HG02571 (cell line): Measurements from ENCODE around the gene PTPRQ.
"Not testable (repeated sequence)": the region's sequence is repeated elsewhere in the genome, so short reads cannot be mapped to it uniquely, and the experiment has no call there.

Experiments used
- ATAC-seq: cut with Tn5 transposase; IDR thresholded peaks from one replicate; pipeline ENCODE4 v1.9.1; 2021; ENCODE audit warnings: mild to moderate bottlenecking, moderate library complexity; ENCODE audit not compliant: unreplicated experiment

The PTPRQ gene

DNA sequence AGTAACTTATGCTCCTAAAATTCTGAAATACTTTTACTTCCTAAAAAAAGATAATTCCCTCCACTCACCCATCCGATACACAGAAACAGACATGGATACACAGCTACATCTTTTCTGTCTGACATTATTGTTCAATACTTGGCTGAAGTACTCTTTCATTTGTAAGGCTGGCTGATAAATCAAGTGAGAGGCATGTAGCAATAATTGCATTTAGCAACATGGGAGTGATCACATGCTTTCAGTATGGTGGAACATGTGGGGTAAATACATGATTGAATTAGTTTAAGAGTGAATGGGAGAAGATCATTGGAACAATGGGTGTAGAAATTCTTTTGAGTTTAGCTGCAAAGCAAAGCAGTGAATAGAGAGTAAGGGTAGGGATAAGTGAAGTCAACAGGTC, 25.6 kb downstream of the PTPRQ start:
- no peak for ATAC-seq

- no peak for ATAC-seq
Measured at GRCh38 chr12:80470403-80470802, 26.4 kb downstream of the PTPRQ start.

GRCh38 chr12:80472236-80472635, 28.2 kb downstream of the PTPRQ start:
- no peak for ATAC-seq

DNA sequence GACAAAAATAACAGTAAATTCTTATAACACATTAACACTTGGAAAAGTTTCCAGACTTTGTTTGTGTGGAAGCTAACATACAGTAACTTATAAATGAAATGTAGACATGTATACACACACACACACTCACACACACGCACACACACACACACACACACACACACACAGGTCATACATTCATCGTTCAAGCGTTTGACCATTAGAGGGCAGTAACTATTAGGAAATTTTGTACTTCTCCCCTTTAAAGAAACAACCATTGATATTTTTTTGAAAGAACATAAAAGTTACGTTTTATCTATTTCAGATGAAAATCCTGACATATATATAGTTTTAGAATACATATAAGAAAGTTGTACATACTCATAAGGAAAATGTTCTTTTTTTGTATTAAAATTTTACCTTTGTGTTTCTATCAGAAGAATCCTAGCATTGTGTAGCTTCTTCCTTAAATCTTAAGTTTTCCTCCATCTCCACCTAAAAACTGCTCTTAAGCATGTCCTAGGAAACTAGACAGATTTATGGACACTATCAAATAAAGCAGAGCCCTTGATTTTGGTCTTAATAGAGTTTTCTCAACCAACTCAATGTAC, 29.0 kb downstream of the PTPRQ start:
- peak; percentile 61 for ATAC-seq

DNA sequence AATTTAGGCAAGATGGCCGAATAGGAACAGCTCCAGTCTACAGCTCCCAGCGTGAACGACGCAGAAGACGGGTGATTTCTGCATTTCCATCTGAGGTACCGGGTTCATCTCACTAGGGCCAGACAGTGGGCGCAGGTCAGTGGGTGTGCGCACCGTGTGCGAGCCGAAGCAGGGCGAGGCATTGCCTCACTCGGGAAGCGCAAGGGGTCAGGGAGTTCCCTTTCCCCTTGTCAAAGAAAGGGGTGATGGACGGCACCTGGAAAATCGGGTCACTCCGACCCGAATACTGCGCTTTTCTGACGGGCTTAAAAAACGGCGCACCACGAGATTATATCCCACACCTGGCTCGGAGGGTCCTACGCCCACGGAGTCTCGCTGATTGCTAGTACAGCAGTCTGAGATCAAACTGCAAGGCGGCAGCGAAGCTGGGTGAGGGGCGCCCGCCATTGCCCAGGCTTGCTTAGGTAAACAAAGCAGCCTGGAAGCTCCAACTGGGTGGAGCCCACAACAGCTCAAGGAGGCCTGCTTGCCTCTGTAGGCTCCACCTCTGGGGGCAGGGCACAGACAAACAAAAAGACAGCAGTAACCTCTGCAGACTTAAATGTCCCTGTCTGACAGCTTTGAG, 33.6 kb downstream of the PTPRQ start:
- not testable (repeated sequence) for ATAC-seq

- ATAC-seq = no peak
Measured at GRCh38 chr12:80484746-80485145, 40.7 kb downstream of the PTPRQ start.

DNA sequence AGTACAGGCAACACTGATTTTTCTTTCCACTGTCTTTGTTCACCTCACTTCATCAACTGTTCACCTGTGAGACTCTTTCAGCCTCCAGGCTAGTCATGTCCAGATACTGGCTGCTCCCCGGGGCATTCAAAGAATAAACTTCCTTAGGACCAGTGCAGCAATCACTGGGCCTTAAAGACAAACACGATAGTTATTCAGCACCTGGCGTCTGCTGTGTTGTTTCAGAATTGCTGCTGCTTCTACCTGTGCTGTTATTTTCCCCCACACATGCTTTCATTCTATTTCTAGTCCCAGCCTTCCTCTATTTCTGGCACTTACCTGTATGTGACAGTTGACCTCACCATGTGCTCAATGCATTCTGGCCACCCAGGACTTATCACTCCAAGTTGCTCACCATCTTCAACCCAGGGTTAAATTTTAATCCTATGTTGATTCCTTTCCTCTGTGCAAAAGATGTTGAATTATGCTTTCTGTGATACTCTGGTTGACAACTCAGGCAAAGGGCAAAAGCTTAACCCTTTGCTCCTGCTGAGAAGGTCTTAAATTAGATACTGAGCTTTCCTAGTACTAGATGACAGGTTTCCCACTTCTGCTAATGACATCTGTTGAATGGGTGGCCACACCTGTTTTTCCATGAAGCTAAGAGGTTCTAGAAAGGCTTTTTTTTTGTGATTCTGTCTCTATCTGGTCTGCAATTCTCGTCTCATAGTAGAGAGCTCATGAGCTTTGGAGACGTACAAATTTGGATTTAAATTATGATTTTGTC, 41.4 kb downstream of the PTPRQ start:
- ATAC-seq = peak; percentile 64

DNA sequence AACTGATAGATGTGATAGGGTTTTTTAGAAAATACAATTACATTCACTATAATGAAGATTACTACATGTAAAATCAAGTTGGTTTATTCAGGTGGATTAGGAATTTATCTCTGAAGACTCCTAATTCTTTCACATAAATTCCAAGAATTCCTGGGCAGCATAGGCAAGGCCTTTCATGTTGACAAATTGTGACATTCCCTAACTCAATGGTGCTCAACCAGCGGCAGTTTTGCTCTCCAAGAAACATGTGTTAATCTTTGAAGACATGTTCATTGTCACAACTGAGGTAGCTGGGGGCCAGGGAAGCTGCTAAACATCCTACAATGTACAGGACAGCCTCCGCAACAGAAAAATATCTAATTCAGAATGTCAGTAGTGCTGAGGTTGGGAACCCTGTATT, 46.3 kb downstream of the PTPRQ start:
- no peak for ATAC-seq

DNA sequence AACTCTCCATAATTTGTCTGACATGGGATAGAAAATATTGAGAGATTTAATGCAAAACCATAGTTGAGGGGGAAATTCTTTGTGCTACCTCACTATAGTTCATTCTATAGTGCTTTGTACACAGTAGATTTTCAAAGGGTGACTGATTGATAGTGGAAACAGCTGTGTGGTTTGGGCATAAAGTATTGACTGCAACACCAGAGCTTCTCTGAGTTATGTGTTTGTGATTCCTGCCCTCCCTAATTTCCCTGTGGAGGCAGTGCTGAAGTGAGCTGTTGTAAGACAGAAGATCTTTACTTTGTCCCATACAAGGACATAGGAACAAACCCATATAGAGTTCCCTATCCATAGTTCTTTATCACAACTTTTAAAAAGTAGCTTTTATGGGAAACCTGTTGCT, 47.1 kb downstream of the PTPRQ start:
- ATAC-seq = no peak

DNA sequence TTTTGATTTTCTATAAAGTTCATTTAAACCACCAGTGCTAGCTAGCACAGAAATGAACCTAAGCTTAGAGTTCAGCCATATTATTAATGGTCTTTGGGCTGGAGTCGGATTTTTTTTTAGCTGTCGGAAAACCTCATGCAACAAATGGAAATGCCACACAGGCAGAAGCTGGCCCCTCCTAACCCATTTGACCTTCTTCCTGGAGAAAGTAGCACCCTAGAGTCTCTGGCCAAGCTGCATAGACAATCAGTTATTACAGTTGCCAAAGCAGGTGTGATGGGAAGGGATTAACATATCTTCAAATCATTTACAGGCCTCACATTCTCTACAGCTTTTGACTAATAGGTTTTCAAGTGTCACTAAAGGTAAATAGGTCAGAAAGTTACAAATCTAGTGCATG, 49.4 kb downstream of the PTPRQ start:
- no peak for ATAC-seq

GRCh38 chr12:80494836-80495235, 50.8 kb downstream of the PTPRQ start:
- no peak for ATAC-seq

GRCh38 chr12:80498059-80498728, 54.2 kb downstream of the PTPRQ start:
- ATAC-seq = no peak

GRCh38 chr12:80504389-80505163, 60.5 kb downstream of the PTPRQ start:
- peak; percentile 59 for ATAC-seq

DNA sequence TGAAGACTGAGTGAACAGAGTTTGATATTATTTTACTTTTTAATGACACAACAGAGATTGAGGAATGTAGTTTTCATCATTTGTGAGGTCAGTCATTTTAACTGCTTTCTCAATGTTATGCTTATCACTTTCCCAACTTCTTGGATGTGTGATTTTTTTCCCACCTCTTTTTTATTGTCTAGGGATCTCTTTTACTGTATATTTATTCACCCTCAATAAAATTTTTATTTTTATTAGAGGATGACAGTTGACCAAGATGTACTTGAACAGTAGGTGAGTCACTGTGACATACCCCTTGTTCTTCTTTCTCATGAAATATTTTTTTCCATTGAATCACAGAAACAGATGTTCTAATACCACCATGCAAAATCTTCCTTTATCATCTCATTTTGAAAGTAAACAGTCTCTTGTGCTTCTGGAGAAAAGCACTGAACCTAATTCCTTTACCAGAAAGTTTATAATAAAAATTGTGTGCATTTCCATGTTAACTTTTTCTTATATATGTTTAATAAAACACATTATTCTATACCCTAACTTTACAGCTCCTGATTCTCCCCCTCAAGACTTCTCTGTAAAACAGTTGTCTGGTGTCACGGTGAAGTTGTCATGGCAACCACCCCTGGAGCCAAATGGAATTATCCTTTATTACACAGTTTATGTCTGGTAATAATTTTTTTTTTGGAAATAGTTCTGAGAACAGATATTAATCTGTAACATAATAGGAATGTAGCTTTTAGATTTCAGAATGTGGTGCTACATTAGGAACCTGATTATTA, 65.9 kb downstream of the PTPRQ start:
- no peak for ATAC-seq

DNA sequence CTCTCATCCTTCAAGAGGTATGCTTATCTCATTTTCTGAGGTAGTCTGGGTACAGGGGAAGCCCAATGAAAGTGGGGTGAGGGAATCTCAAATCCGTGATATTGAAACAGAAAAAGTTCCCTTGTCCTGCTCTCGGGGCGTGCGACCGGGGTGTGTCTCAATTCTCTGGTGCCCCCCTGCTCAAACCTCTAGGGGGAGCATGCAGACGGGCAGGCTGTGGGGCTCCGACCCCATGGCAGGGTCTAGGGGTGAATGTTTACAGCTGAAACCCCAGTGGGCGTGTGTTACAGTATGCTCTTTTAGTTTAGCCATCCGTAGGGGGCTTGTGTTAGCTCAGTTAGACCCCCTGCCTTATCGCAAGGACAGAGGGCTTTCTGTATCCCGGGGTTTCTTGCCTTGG, 68.7 kb downstream of the PTPRQ start:
- no peak for ATAC-seq

- no peak for ATAC-seq
Measured at GRCh38 chr12:80513211-80513610, 69.2 kb downstream of the PTPRQ start.

DNA sequence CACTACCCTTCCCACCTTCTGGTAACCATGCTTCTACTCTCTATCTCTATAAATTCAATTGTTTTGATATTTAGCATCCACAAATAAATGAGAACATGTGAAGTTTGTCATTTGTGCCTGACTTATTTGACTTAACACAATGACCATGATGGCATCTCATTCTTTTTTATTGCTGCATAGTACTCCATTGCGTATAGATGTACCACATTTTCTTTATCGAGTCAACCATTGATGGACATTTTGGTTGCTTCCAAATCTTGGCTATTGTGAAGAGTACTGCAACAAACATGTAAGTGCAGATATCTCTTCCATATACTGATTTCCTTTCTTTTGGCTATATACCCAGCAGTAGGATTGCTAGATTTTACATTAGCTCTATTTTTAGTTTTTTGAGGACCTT, 73.6 kb downstream of the PTPRQ start:
- ATAC-seq = no peak

DNA sequence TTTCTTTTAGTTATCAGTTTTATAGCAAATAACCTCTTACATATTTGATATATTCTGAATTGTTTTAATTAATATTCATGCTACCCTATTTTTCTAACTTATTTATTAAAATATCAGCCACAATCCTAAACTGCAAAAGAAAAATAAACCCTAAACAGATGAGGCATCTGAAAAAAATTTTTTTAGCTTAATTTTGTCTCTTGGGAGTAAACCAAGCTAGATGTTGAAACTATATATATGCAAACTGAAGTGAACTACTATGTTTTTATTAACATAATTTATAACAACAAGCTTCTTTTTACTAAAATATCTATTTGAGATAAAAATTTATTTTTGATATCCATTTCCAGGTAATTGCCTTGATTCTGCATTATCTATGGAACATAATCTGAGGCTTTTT, 87.6 kb downstream of the PTPRQ start:
- no peak for ATAC-seq

GRCh38 chr12:80539029-80539428, 95.0 kb downstream of the PTPRQ start:
- no peak for ATAC-seq

DNA sequence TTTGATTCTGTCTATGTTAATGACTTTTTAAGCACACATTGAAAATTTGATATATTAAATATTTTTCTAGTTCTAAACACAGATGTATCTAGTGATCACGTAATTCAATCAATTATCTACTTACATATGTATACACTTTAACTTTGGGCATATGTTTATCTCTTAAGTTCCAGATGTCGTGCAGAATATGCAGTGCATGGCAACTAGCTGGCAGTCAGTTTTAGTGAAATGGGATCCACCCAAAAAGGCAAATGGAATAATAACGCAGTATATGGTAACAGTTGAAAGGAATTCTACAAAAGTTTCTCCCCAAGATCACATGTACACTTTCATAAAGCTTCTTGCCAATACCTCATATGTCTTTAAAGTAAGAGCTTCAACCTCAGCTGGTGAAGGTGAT, 105.3 kb downstream of the PTPRQ start:
- no peak for ATAC-seq
